ENCODE measurements around the gene RYR3.

DNA sequence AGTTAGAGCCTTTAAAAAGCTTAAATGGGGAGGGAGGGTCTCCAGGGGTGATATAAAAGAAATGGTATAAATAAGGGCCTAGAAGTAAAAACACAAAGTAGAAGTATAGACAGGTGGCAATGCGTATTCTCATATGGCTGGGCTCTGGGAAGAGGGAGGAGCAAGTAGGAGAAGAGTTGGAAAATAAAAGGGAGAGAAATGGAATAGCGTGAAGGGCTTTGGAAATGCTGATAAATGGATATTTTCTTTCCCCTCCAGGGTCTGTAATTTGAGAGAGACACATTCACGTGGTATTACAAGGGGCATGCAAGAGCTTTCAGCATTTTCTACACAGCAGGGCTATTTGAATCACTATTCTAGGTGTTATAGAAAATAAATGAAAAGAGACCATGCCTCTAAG, 313.7 kb downstream of the RYR3 start:
- TF ChIP-seq, protein P1, sequence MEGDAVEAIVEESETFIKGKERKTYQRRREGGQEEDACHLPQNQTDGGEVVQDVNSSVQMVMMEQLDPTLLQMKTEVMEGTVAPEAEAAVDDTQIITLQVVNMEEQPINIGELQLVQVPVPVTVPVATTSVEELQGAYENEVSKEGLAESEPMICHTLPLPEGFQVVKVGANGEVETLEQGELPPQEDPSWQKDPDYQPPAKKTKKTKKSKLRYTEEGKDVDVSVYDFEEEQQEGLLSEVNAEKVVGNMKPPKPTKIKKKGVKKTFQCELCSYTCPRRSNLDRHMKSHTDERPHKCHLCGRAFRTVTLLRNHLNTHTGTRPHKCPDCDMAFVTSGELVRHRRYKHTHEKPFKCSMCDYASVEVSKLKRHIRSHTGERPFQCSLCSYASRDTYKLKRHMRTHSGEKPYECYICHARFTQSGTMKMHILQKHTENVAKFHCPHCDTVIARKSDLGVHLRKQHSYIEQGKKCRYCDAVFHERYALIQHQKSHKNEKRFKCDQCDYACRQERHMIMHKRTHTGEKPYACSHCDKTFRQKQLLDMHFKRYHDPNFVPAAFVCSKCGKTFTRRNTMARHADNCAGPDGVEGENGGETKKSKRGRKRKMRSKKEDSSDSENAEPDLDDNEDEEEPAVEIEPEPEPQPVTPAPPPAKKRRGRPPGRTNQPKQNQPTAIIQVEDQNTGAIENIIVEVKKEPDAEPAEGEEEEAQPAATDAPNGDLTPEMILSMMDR (IDR thresholded peaks at IDR 0.05; ENCODE audit: low read depth, low read length) = no peak
- no peak for TF ChIP-seq EZH2phosphoT487 (IDR thresholded peaks at IDR 0.05; ENCODE audit: low read depth)

Measured in OCI-LY3 (cell line).